PC-9 (cell line): Measurements from ENCODE around the gene TENM4. TPM values are rescaled to one million over a fixed set of nuclear protein-coding genes. Genes with fewer than 3 reads are reported as not detected.

ENCODE experiments used
- BruUV-seq: library from RNA; stranded (reverse); fragments of 400-500 nt; replicated peaks from 2 replicates; lab custom pipeline; 2021; lab: Mats Ljungman, UMichigan
- CTCF ChIA-PET: fragments of 300-600 bp; sonication (Branson Sonifier 250); formaldehyde crosslinking; loops from one replicate; lab custom pipeline; 2022; ENCODE audit warnings: antibody characterized with exemption; lab: Charles Lee
- POLR2A ChIA-PET: fragments of 300-600 bp; sonication (Branson Sonifier 250); formaldehyde crosslinking; loops from one replicate; lab custom pipeline; 2022; ENCODE audit warnings: antibody characterized with exemption; ENCODE audit not compliant: unreplicated experiment; lab: Charles Lee
- DNase-seq, 2 experiments: peaks; one replicate each; pipeline versions ENCODE4 v3.0.0 to v3.0.0-alpha.2; 2015 to 2022; ENCODE audit warnings: mixed read lengths in 1 of 2
- H2AFZ ChIP-seq: fragments of 200-600 bp; sonication (generic); 2 replicates; pipeline ENCODE4 v1.8.1; 2017; ENCODE audit warnings: antibody characterized with exemption
- H3F3A ChIP-seq: fragments of 200-600 bp; sonication (generic); 2 replicates; pipeline ENCODE4 v1.8.1; 2017; ENCODE audit warnings: antibody characterized with exemption, mild to moderate bottlenecking, low read depth; ENCODE audit not compliant: insufficient read depth
- H3K27ac ChIP-seq: fragments of 200-600 bp; sonication (generic); 2 replicates; pipeline ENCODE4 v1.6.1; 2016; ENCODE audit warnings: mixed run types
- H3K27me3 ChIP-seq: fragments of 200-600 bp; sonication (generic); 2 replicates; pipeline ENCODE4 v1.6.1; 2016; ENCODE audit warnings: low read depth, mixed run types; ENCODE audit not compliant: insufficient read depth
- H3K36me3 ChIP-seq: fragments of 200-600 bp; sonication (generic); 2 replicates; pipeline ENCODE4 v1.6.1; 2016; ENCODE audit warnings: low read depth, mixed run types
- H3K4me1 ChIP-seq: fragments of 200-600 bp; sonication (generic); replicated peaks from 2 replicates; pipeline ENCODE4 v1.6.1; 2016; ENCODE audit warnings: mixed run types; ENCODE audit not compliant: insufficient read depth
- H3K4me2 ChIP-seq: fragments of 200-600 bp; sonication (generic); 2 replicates; pipeline ENCODE4 v1.6.1; 2017; ENCODE audit warnings: mixed run types
- H3K4me3 ChIP-seq: fragments of 200-600 bp; sonication (generic); 2 replicates; pipeline ENCODE4 v1.6.1; 2016; ENCODE audit warnings: mixed run types
- H3K79me2 ChIP-seq: fragments of 200-600 bp; sonication (generic); 2 replicates; pipeline ENCODE4 v1.6.1; 2017; ENCODE audit warnings: low read depth, mixed run types
- H3K9me2 ChIP-seq: fragments of 200-600 bp; sonication (generic); 2 replicates; pipeline ENCODE4 v1.8.1; 2017; ENCODE audit warnings: mild to moderate bottlenecking; ENCODE audit not compliant: insufficient read depth
- H3K9me3 ChIP-seq: fragments of 200-600 bp; sonication (generic); 2 replicates; pipeline ENCODE4 v1.8.1; 2016; ENCODE audit warnings: low read depth; ENCODE audit not compliant: insufficient read depth
- H4K20me1 ChIP-seq: fragments of 200-600 bp; sonication (generic); 2 replicates; pipeline ENCODE4 v1.8.1; 2017; ENCODE audit not compliant: insufficient read depth
- EZH2 ChIP-seq: fragments of 200-600 bp; sonication (generic); IDR thresholded peaks from 2 replicates; pipeline ENCODE4 v1.8.0; 2017; ENCODE audit warnings: antibody characterized with exemption, low read depth
- intact Hi-C: fragments of 100-400 bp; cut with micrococcal nuclease; formaldehyde crosslinking; loops from one replicate; pipeline ENCODE4 v1.10.0; 2022; ENCODE audit not compliant: unreplicated experiment
- total RNA-seq: library from RNA; stranded (reverse); gene quantifications from 2 replicates; pipeline ENCODE4 v1.2.3, GENCODE V29; 2021
- TF ChIP-seq, protein P1 (sequence below): fragments of 200-600 bp; sonication (generic); conservative IDR thresholded peaks from 2 replicates; pipeline ENCODE4 v1.6.1; 2017; ENCODE audit warnings: mixed run types, antibody characterized with exemption, mild to moderate bottlenecking, moderate library complexity

TENM4 gene
- total RNA-seq, 1 experiment from 2014 or later: not detected

GRCh38 chr11:78773077-78773476 lies 667.8 kb downstream of the TENM4 start:
- BruUV-seq: no TSS peak
- ChIA-PET POLR2A (interaction anchor here (0.5 kb wide), 1 partner anchor 12 kb away, joined by 3 read pairs; no protein-coding TSS in a partner anchor), CTCF (no interaction called here)
- Histone ChIP-seq H3K9me3 (no peaks in the 10 kb centered on the region), H3F3A (no peaks in the 10 kb centered on the region), H3K79me2 (no peaks in the 10 kb centered on the region), H4K20me1 (no peaks in the 10 kb centered on the region), H3K9me2 (no peaks in the 10 kb centered on the region), H3K36me3 (no peaks in the 10 kb centered on the region), H3K27me3 (peaks cover 61% of the 10 kb centered on the region), H3K4me2 (no peak overlapping the region), H3K4me3 (no peak overlapping the region), H3K27ac (no peak overlapping the region), H2AFZ (no peak overlapping the region), H3K4me1 (no peaks in the 10 kb centered on the region)
- DNase-seq: no peak
- TF ChIP-seq, protein P1, sequence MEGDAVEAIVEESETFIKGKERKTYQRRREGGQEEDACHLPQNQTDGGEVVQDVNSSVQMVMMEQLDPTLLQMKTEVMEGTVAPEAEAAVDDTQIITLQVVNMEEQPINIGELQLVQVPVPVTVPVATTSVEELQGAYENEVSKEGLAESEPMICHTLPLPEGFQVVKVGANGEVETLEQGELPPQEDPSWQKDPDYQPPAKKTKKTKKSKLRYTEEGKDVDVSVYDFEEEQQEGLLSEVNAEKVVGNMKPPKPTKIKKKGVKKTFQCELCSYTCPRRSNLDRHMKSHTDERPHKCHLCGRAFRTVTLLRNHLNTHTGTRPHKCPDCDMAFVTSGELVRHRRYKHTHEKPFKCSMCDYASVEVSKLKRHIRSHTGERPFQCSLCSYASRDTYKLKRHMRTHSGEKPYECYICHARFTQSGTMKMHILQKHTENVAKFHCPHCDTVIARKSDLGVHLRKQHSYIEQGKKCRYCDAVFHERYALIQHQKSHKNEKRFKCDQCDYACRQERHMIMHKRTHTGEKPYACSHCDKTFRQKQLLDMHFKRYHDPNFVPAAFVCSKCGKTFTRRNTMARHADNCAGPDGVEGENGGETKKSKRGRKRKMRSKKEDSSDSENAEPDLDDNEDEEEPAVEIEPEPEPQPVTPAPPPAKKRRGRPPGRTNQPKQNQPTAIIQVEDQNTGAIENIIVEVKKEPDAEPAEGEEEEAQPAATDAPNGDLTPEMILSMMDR: no peak
- no peak for TF ChIP-seq EZH2
- intact Hi-C loops: no loop called here

DNA sequence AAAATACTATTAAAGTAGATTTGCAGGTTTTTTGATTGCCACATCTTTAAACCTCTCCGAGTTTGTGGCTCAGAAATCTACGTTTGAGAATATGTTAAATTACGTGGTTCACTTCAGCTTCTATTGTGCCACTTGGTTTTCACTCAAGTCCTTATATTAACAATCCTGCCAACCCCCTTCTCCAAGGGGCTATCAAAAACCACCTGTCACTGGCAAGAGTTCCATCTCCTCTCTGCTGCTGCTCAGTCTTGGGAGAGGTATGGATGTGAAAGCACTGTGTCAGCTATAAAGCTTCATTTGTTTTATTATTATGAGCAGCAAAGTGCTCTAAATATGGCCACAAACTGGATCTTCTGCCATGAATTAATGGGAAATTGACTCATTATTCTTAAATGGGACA lies 668.6 kb downstream of the TENM4 start:
- Histone ChIP-seq H3K79me2 (no peaks in the 10 kb centered on the region), H3K9me2 (no peaks in the 10 kb centered on the region), H3K36me3 (no peaks in the 10 kb centered on the region), H3K9me3 (no peaks in the 10 kb centered on the region), H3K4me3 (no peak overlapping the region), H2AFZ (no peak overlapping the region), H4K20me1 (no peaks in the 10 kb centered on the region), H3K27me3 (peaks cover 70% of the 10 kb centered on the region), H3K4me1 (no peaks in the 10 kb centered on the region), H3F3A (no peaks in the 10 kb centered on the region), H3K27ac (no peak overlapping the region), H3K4me2 (no peak overlapping the region)
- intact Hi-C loops: no loop called here
- DNase-seq: no peak
- ChIA-PET CTCF (no interaction called here), POLR2A (no interaction called here)
- BruUV-seq: no TSS peak
- TF ChIP-seq, protein P1: no peak
- no peak for TF ChIP-seq EZH2

DNA sequence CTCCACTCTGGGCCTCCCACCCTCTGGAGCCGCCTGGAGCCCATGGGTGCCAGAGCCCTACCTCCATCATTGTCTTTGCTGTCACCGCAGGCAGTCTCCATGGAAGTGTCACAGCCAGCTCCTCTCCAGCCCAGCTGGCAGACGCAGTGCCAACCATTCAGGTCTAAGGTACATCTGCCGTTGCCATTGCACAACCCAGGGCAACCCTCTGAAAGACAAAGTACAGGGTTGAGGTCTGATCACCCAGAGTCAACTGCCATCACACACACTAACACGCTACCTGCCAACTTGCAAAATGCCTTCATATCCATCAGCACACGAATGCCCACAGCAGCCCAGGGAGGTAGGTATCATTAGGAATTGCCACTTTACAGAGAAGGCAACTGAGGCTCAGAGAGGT lies 669.9 kb downstream of the TENM4 start:
- no peak overlapping the region for H3K4me3 ChIP-seq
- no peak for DNase-seq
- POLR2A ChIA-PET: no interaction called here
- no peaks in the 10 kb centered on the region for H3K79me2 ChIP-seq
- CTCF ChIA-PET: no interaction called here
- no peaks in the 10 kb centered on the region for H3K9me3 ChIP-seq
- H4K20me1 ChIP-seq: no peaks in the 10 kb centered on the region
- intact Hi-C loops: no loop called here
- no peaks in the 10 kb centered on the region for H3K4me1 ChIP-seq
- TF ChIP-seq EZH2: no peak
- TF ChIP-seq, protein P1: no peak
- H3K36me3 ChIP-seq: no peaks in the 10 kb centered on the region
- no peak overlapping the region for H3K4me2 ChIP-seq
- no peak overlapping the region for H3K27ac ChIP-seq
- H2AFZ ChIP-seq: no peak overlapping the region
- BruUV-seq: no TSS peak
- H3K9me2 ChIP-seq: no peaks in the 10 kb centered on the region
- H3K27me3 ChIP-seq: peaks cover 71% of the 10 kb centered on the region
- no peaks in the 10 kb centered on the region for H3F3A ChIP-seq
